GM23338 (cell line): ENCODE data around the gene DIAPH3. TPM values are rescaled to one million over a fixed set of nuclear protein-coding genes. Genes with fewer than 3 reads are reported as not detected.

ENCODE experiments used
- ATAC-seq: fragments of 200-7000 bp; cut with Tn5 transposase; 3 replicates; pipeline ENCODE4 v1.9.1; 2020
- DNase-seq: peaks from one replicate; pipeline ENCODE4 v3.0.0-alpha.2; 2015; ENCODE audit warnings: low spot score
- H2AFZ ChIP-seq: fragments of 200-600 bp; sonication (generic); 2 replicates; pipeline ENCODE4 v1.8.0; 2016; ENCODE audit warnings: antibody characterized with exemption, mild to moderate bottlenecking, moderate library complexity
- H3F3A ChIP-seq: fragments of 200-600 bp; sonication (generic); replicated peaks from 2 replicates; pipeline ENCODE4 v1.8.0; 2017; ENCODE audit warnings: antibody characterized with exemption, mixed run types, low read depth
- H3K27ac ChIP-seq: fragments of 200-600 bp; sonication (generic); 2 replicates; pipeline ENCODE4 v1.6.1; 2016; ENCODE audit warnings: low read depth
- H3K27me3 ChIP-seq: fragments of 200-600 bp; sonication (generic); 2 replicates; pipeline ENCODE4 v1.8.0; 2016; ENCODE audit warnings: mild to moderate bottlenecking, mixed run types, moderate library complexity; ENCODE audit not compliant: insufficient read depth
- H3K36me3 ChIP-seq: fragments of 200-600 bp; sonication (generic); 2 replicates; pipeline ENCODE4 v1.8.0; 2016; ENCODE audit warnings: mild to moderate bottlenecking; ENCODE audit not compliant: insufficient read depth
- H3K4me1 ChIP-seq: fragments of 200-600 bp; sonication (generic); 2 replicates; pipeline ENCODE4 v1.8.0; 2016; ENCODE audit warnings: mild to moderate bottlenecking, moderate library complexity; ENCODE audit not compliant: insufficient read depth
- H3K4me2 ChIP-seq: fragments of 200-600 bp; sonication (generic); 2 replicates; pipeline ENCODE4 v1.7.1; 2017; ENCODE audit warnings: mixed run types
- H3K4me3 ChIP-seq: fragments of 200-600 bp; sonication (generic); 2 replicates; pipeline ENCODE4 v1.6.1; 2016; ENCODE audit warnings: mixed run types
- H3K79me2 ChIP-seq: fragments of 200-600 bp; sonication (generic); replicated peaks from 2 replicates; pipeline ENCODE4 v1.8.0; 2017; ENCODE audit warnings: mild to moderate bottlenecking; ENCODE audit not compliant: insufficient read depth
- H3K9me2 ChIP-seq: fragments of 200-600 bp; sonication (generic); 2 replicates; pipeline ENCODE4 v1.8.0; 2017; ENCODE audit not compliant: insufficient read depth
- H4K20me1 ChIP-seq: fragments of 200-600 bp; sonication (generic); replicated peaks from 2 replicates; pipeline ENCODE4 v1.8.0; 2017; ENCODE audit warnings: mild to moderate bottlenecking; ENCODE audit not compliant: insufficient read depth
- H3K27ac Mint-ChIP-seq: 2 replicates; pipeline ENCODE4 v1.8.0; 2020; ENCODE audit warnings: inconsistent platforms, mild to moderate bottlenecking, moderate library complexity, mixed read lengths
- H3K27me3 Mint-ChIP-seq: 3 replicates; pipeline ENCODE4 v1.8.0; 2022; ENCODE audit warnings: low read depth, mild to moderate bottlenecking, moderate library complexity, mixed read lengths, inconsistent platforms; ENCODE audit not compliant: insufficient read depth, poor library complexity
- H3K36me3 Mint-ChIP-seq: 3 replicates; pipeline ENCODE4 v1.8.0; 2021; ENCODE audit warnings: low read depth, mild to moderate bottlenecking, inconsistent platforms, moderate library complexity, mixed read lengths
- H3K4me1 Mint-ChIP-seq: 3 replicates; pipeline ENCODE4 v1.8.0; 2020; ENCODE audit warnings: mild to moderate bottlenecking, inconsistent platforms, mixed read lengths
- H3K4me3 Mint-ChIP-seq: 3 replicates; pipeline ENCODE4 v1.8.0; 2021; ENCODE audit warnings: moderate library complexity, mild to moderate bottlenecking, inconsistent platforms, mixed read lengths
- H3K9me3 Mint-ChIP-seq: 3 replicates; pipeline ENCODE4 v1.8.0; 2020; ENCODE audit warnings: moderate library complexity, mild to moderate bottlenecking, inconsistent platforms, mixed read lengths
- CREB1 ChIP-seq: fragments of 250-450 bp; sonication (Bioruptor Pico); IDR thresholded peaks from 2 replicates; pipeline ENCODE4 v1.5.0; 2020; ENCODE audit warnings: low read depth, mild to moderate bottlenecking, moderate library complexity
- CTCF ChIP-seq, 2 experiments: fragments of 200-600 bp in 1 of 2; sonication (generic) in 1 of 2; conservative IDR thresholded peaks; 2 replicates each; pipeline versions ENCODE4 v1.5.1 to v1.6.1; 2016 to 2017; ENCODE audit warnings: antibody characterized with exemption in 2 of 2, low read depth in 2 of 2, mild to moderate bottlenecking in 2 of 2, moderate library complexity in 1 of 2
- EZH2 ChIP-seq: fragments of 200-600 bp; sonication (generic); IDR thresholded peaks from one replicate; pipeline ENCODE4 v1.8.0; 2017; ENCODE audit warnings: antibody characterized with exemption, mild to moderate bottlenecking, low read depth; ENCODE audit not compliant: unreplicated experiment
- EZH2phosphoT487 ChIP-seq: fragments of 200-600 bp; sonication (generic); IDR thresholded peaks from one replicate; pipeline ENCODE4 v1.8.1; 2018; ENCODE audit warnings: antibody characterized with exemption; ENCODE audit not compliant: unreplicated experiment
- JUNB ChIP-seq: IDR thresholded peaks from one replicate; pipeline ENCODE4 v1.6.1; 2016; ENCODE audit warnings: antibody characterized with exemption; ENCODE audit not compliant: unreplicated experiment
- NANOG ChIP-seq: IDR thresholded peaks from 2 replicates; pipeline ENCODE4 v1.6.1; 2016; ENCODE audit warnings: antibody characterized with exemption, borderline replicate concordance
- POLR2AphosphoS5 ChIP-seq: IDR thresholded peaks from 2 replicates; pipeline ENCODE4 v1.6.1; 2016; ENCODE audit warnings: antibody characterized with exemption, low read depth
- REST ChIP-seq: IDR thresholded peaks from one replicate; pipeline ENCODE4 v1.6.1; 2018; ENCODE audit warnings: antibody characterized with exemption; ENCODE audit not compliant: unreplicated experiment
- STAT1 ChIP-seq: IDR thresholded peaks from one replicate; pipeline ENCODE4 v1.6.1; 2016; ENCODE audit warnings: antibody characterized with exemption; ENCODE audit not compliant: unreplicated experiment
- ZNF114 ChIP-seq: fragments of 250-450 bp; sonication (Bioruptor Pico); IDR thresholded peaks from 2 replicates; pipeline ENCODE4 v1.5.0; 2020; ENCODE audit warnings: mild to moderate bottlenecking, moderate library complexity
- ZNF331 ChIP-seq: fragments of 250-450 bp; sonication (Bioruptor Pico); IDR thresholded peaks from 2 replicates; pipeline ENCODE4 v1.5.0; 2020; ENCODE audit warnings: low read depth, mild to moderate bottlenecking, moderate library complexity
- ZNF462 ChIP-seq: fragments of 250-450 bp; sonication (Bioruptor Pico); IDR thresholded peaks from 2 replicates; pipeline ENCODE4 v1.5.0; 2020; ENCODE audit warnings: mild to moderate bottlenecking, moderate library complexity
- polyA plus RNA-seq: library from polyadenylated mRNA; unstranded; fragments of >200 nt; fragmentation: Nextera tagmentation; extraction: Ambion mirVana; gene quantifications from 2 replicates; pipeline ENCODE4 v1.2.1, GENCODE V29; 2016
- total RNA-seq: library from RNA; depleted of rRNA; stranded (reverse); fragments of >200 nt; shearing (Covaris generic); gene quantifications from 2 replicates; pipeline ENCODE4 v1.2.3, GENCODE V29; 2014
- TF ChIP-seq, protein P1 (sequence below): IDR thresholded peaks from 2 replicates; pipeline ENCODE4 v1.6.1; 2016; ENCODE audit warnings: antibody characterized with exemption

The DIAPH3 gene
- total and polyA plus RNA-seq, 2 experiments from 2014 or later: 23.4 to 30.2 TPM

DNA sequence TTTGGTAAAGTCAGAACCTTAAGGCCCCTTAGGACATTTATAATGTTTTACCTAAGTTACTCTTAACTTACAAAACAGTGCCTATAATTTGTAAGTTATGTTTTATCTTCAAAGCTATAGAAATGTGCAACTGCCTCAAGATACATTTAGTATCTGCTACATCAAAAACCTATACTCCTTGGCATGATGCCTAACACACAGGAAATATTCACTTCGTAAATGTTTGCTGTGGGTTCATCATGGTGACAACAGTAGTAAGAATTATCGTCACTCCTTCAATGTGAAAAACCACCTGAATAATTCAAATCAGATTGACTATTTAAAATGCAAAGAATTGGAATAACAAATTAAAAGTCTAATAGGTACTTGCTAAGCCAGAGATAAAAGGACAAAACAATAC is 184.1 kb downstream of the DIAPH3 start:
- H3K27ac ChIP-seq: no peak overlapping the region

More for the DNA sequence above, 184.1 kb downstream of the DIAPH3 start:
- no peaks in the 10 kb centered on the region; the same call in 1 of the 2 replicates for H3K4me1 ChIP-seq
- H3K9me2 ChIP-seq: no peaks in the 10 kb centered on the region
- no peaks in the 10 kb centered on the region for H3K36me3 Mint-ChIP-seq
- no peaks in the 10 kb centered on the region for H3K36me3 ChIP-seq
- no peaks in the 10 kb centered on the region for H3K9me3 Mint-ChIP-seq
- no peak overlapping the region for H2AFZ ChIP-seq
- TF ChIP-seq NANOG: no peak
- no peak for TF ChIP-seq EZH2
- TF ChIP-seq STAT1: no peak
- TF ChIP-seq JUNB: no peak
- no peak for TF ChIP-seq POLR2AphosphoS5
- no peak for TF ChIP-seq ZNF114 (CRISPR knock-in tag)
- no peak for TF ChIP-seq ZNF462 (CRISPR knock-in tag)
- no peak for TF ChIP-seq REST
- TF ChIP-seq CTCF (conservative IDR thresholded peaks at IDR 0.05; ENCODE audit: low read depth in 2 of 2): no peak
- no peak for TF ChIP-seq ZNF331
- TF ChIP-seq EZH2phosphoT487: no peak
- TF ChIP-seq, protein P1, sequence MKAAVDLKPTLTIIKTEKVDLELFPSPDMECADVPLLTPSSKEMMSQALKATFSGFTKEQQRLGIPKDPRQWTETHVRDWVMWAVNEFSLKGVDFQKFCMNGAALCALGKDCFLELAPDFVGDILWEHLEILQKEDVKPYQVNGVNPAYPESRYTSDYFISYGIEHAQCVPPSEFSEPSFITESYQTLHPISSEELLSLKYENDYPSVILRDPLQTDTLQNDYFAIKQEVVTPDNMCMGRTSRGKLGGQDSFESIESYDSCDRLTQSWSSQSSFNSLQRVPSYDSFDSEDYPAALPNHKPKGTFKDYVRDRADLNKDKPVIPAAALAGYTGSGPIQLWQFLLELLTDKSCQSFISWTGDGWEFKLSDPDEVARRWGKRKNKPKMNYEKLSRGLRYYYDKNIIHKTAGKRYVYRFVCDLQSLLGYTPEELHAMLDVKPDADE: no peak
- no peak for TF ChIP-seq CREB1 (CRISPR knock-in tag)
- no peaks in the 10 kb centered on the region for H3K27me3 ChIP-seq
- H3K4me3 ChIP-seq: no peak overlapping the region
- ATAC-seq (no peak), DNase-seq (no peak)
- H3K27ac Mint-ChIP-seq: no peak overlapping the region
- H3K79me2 ChIP-seq: no peaks in the 10 kb centered on the region
- peaks cover 3% of the 10 kb centered on the region; the same call in 2 of the 3 replicates for H3K4me1 Mint-ChIP-seq
- H3K4me2 ChIP-seq: no peak overlapping the region
- H3K27me3 Mint-ChIP-seq: peaks cover 2% of the 10 kb centered on the region
- no peak overlapping the region for H3K4me3 Mint-ChIP-seq
- no peaks in the 10 kb centered on the region for H4K20me1 ChIP-seq
- no peaks in the 10 kb centered on the region for H3F3A ChIP-seq
